ENCODE data around the gene WIPI1. TPM values are rescaled to one million over a fixed set of nuclear protein-coding genes. Genes with fewer than 3 reads are reported as not detected.
"Not testable (repeated sequence)": the region's sequence is repeated elsewhere in the genome, so short reads cannot be mapped to it uniquely, and the experiment has no call there.

The WIPI1 gene
- polyA plus RNA-seq (ENCODE audit: insufficient read length in 3 of 3), result 10 to 100 TPM; 23.5 to 24.1 (median 23.5) TPM

- DNase-seq (ENCODE audit: low read depth in 3 of 3, low spot score in 2 of 3), result no peak
Measured at GRCh38 chr17:68457168-68457538, at the start of gene WIPI1. Gene WIPI1, minus strand, starts transcription at chr17:68457496. Its CDS starts 75 bp downstream, at chr17:68457421.

GRCh38 chr17:68505951-68506350 lies 48.7 kb upstream of the WIPI1 start:
- DNase-seq (ENCODE audit: low read depth in 3 of 3, low spot score in 2 of 3), result no peak

- DNase-seq (ENCODE audit: low read depth in 3 of 3, low spot score in 2 of 3), result no peak
Measured at GRCh38 chr17:68501074-68501473, 43.8 kb upstream of the WIPI1 start.

- DNase-seq (ENCODE audit: low read depth in 3 of 3, low spot score in 2 of 3), result no peak
Measured at GRCh38 chr17:68499587-68499986, 42.3 kb upstream of the WIPI1 start.

GRCh38 chr17:68498479-68499326 lies 41.4 kb upstream of the WIPI1 start:
- no peak for DNase-seq (ENCODE audit: low read depth in 3 of 3, low spot score in 2 of 3)

GRCh38 chr17:68497885-68498319 lies 40.6 kb upstream of the WIPI1 start:
- no peak for DNase-seq (ENCODE audit: low read depth in 3 of 3, low spot score in 2 of 3)

- DNase-seq (ENCODE audit: low read depth in 3 of 3, low spot score in 2 of 3), result no peak
Measured at GRCh38 chr17:68495081-68495480, 37.8 kb upstream of the WIPI1 start.

GRCh38 chr17:68492394-68493054 lies 35.2 kb upstream of the WIPI1 start:
- DNase-seq (ENCODE audit: low read depth in 3 of 3, low spot score in 2 of 3), result not testable (repeated sequence)

- DNase-seq (ENCODE audit: low read depth in 3 of 3, low spot score in 2 of 3), result no peak
Measured at GRCh38 chr17:68491381-68492231, 34.3 kb upstream of the WIPI1 start.

- DNase-seq (ENCODE audit: low read depth in 3 of 3, low spot score in 2 of 3), result no peak
Measured at GRCh38 chr17:68489919-68490318, 32.6 kb upstream of the WIPI1 start.

GRCh38 chr17:68484458-68484857 lies 27.2 kb upstream of the WIPI1 start:
- no peak for DNase-seq (ENCODE audit: low read depth in 3 of 3, low spot score in 2 of 3)

GRCh38 chr17:68482576-68483041 lies 25.3 kb upstream of the WIPI1 start:
- no peak for DNase-seq (ENCODE audit: low read depth in 3 of 3, low spot score in 2 of 3)

- no peak for DNase-seq (ENCODE audit: low read depth in 3 of 3, low spot score in 2 of 3)
Measured at GRCh38 chr17:68480885-68481284, 23.6 kb upstream of the WIPI1 start.

GRCh38 chr17:68470961-68471360 lies 13.7 kb upstream of the WIPI1 start:
- DNase-seq (ENCODE audit: low read depth in 3 of 3, low spot score in 2 of 3), result no peak

GRCh38 chr17:68468788-68469187 lies 11.5 kb upstream of the WIPI1 start:
- DNase-seq (ENCODE audit: low read depth in 3 of 3, low spot score in 2 of 3), result no peak

GRCh38 chr17:68468334-68468733 lies 11.0 kb upstream of the WIPI1 start:
- no peak for DNase-seq (ENCODE audit: low read depth in 3 of 3, low spot score in 2 of 3)

GRCh38 chr17:68463211-68464019 lies 6.1 kb upstream of the WIPI1 start:
- no peak for DNase-seq (ENCODE audit: low read depth in 3 of 3, low spot score in 2 of 3)

- DNase-seq (ENCODE audit: low read depth in 3 of 3, low spot score in 2 of 3), result peak; percentile 77 to 81 (median 80)
Measured at GRCh38 chr17:68462381-68463210, 5.3 kb upstream of the WIPI1 start.

- no peak for DNase-seq (ENCODE audit: low read depth in 3 of 3, low spot score in 2 of 3)
Measured at GRCh38 chr17:68461589-68461988, 4.3 kb upstream of the WIPI1 start.

Measured in right renal cortex interstitium (tissue), 3 donors.